ENCODE data around the gene FBXO22.

DNA sequence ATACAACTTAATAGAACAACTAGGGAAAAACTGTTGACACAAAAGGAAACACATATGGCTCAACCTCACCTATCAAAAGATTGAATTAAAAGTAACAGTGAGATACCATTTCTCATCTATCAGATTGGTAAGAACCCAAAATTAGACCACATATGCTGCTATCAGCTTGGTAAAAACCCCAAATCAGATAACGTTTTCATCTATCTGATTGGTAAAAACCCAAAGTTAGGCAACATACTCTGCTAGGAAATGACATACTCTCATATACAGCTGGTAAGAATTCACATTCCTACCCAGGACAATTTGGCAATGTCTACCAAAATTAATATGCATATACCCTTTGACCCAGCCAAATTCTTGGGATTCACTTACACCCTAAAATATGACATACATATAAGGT, 82.3 kb downstream of the FBXO22 start:
- TF ChIP-seq, protein P1, sequence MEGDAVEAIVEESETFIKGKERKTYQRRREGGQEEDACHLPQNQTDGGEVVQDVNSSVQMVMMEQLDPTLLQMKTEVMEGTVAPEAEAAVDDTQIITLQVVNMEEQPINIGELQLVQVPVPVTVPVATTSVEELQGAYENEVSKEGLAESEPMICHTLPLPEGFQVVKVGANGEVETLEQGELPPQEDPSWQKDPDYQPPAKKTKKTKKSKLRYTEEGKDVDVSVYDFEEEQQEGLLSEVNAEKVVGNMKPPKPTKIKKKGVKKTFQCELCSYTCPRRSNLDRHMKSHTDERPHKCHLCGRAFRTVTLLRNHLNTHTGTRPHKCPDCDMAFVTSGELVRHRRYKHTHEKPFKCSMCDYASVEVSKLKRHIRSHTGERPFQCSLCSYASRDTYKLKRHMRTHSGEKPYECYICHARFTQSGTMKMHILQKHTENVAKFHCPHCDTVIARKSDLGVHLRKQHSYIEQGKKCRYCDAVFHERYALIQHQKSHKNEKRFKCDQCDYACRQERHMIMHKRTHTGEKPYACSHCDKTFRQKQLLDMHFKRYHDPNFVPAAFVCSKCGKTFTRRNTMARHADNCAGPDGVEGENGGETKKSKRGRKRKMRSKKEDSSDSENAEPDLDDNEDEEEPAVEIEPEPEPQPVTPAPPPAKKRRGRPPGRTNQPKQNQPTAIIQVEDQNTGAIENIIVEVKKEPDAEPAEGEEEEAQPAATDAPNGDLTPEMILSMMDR (IDR thresholded peaks at IDR 0.05; ENCODE audit: insufficient read depth, low read length) = no peak
- no peak for TF ChIP-seq POLR2AphosphoS5 (IDR thresholded peaks at IDR 0.05; ENCODE audit: low read depth)
- TF ChIP-seq, protein P2, sequence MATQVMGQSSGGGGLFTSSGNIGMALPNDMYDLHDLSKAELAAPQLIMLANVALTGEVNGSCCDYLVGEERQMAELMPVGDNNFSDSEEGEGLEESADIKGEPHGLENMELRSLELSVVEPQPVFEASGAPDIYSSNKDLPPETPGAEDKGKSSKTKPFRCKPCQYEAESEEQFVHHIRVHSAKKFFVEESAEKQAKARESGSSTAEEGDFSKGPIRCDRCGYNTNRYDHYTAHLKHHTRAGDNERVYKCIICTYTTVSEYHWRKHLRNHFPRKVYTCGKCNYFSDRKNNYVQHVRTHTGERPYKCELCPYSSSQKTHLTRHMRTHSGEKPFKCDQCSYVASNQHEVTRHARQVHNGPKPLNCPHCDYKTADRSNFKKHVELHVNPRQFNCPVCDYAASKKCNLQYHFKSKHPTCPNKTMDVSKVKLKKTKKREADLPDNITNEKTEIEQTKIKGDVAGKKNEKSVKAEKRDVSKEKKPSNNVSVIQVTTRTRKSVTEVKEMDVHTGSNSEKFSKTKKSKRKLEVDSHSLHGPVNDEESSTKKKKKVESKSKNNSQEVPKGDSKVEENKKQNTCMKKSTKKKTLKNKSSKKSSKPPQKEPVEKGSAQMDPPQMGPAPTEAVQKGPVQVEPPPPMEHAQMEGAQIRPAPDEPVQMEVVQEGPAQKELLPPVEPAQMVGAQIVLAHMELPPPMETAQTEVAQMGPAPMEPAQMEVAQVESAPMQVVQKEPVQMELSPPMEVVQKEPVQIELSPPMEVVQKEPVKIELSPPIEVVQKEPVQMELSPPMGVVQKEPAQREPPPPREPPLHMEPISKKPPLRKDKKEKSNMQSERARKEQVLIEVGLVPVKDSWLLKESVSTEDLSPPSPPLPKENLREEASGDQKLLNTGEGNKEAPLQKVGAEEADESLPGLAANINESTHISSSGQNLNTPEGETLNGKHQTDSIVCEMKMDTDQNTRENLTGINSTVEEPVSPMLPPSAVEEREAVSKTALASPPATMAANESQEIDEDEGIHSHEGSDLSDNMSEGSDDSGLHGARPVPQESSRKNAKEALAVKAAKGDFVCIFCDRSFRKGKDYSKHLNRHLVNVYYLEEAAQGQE (IDR thresholded peaks at IDR 0.05; ENCODE audit: insufficient replicate concordance, low read depth) = no peak

Data from HL-60 (cell line).